Lower leg skin (tissue), 4 donors: ENCODE data around the gene TOR4A. TPM values are rescaled to one million over a fixed set of nuclear protein-coding genes. Genes with fewer than 3 reads are reported as not detected.

Experiments
- DNase-seq, 2 donors: peaks; one replicate each; pipeline ENCODE4 v3.0.0-alpha.2; 2019; ENCODE audit warnings: low spot score in 2 of 2
- H3K4me3 ChIP-seq: fragments of 200-600 bp; sonication (generic); 2 replicates; pipeline ENCODE4 v1.5.1; 2017; ENCODE audit warnings: mild to moderate bottlenecking, low read depth; ENCODE audit not compliant: poor library complexity, severe bottlenecking
- POLR2A ChIP-seq, 2 donors: fragments of 450-650 bp; IDR thresholded peaks; one replicate each; pipeline ENCODE4 v1.6.1; 2016 to 2017; ENCODE audit warnings: antibody characterized with exemption in 2 of 2, mild to moderate bottlenecking in 1 of 2, moderate library complexity in 1 of 2
- WGBS, 2 donors: methylation state at CpG; one replicate each; pipeline ENCODE4 v1.1.5; 2018; 5-methylcytosine and 5-hydroxymethylcytosine counted together
- intact Hi-C: fragments of 100-400 bp; cut with DNase I; formaldehyde crosslinking; loops from one replicate; pipeline ENCODE4 v1.15.0; 2023; ENCODE audit warnings: low total_unique reads
- total RNA-seq, 4 donors: library from RNA; depleted of rRNA; stranded (reverse); fragments of >200 nt; gene quantifications; one replicate each; pipeline ENCODE4 v1.1.0, GENCODE V29; 2016
- TF ChIP-seq, protein P1 (sequence below), 3 donors: fragments of 450-650 bp; IDR thresholded peaks; one replicate each; pipeline ENCODE4 v1.5.1; 2016; ENCODE audit warnings: antibody characterized with exemption in 3 of 3, mild to moderate bottlenecking in 3 of 3, moderate library complexity in 2 of 3

Gene TOR4A
- 1 to 10 TPM; 4.9 to 7.4 (median 5.6) TPM for total RNA-seq

GRCh38 chr9:137277329-137278041, at the start of gene TOR4A:
Gene TOR4A (plus strand): TSS chr9:137277726. CDS start chr9:137278690, 964 bp downstream.
- DNase-seq = peak in 1 of 2 donors; percentile 96
- peak within 1 kb of the TSS; percentile 18 for H3K4me3 ChIP-seq
- intact Hi-C loops = no loop called here
- no peak for TF ChIP-seq POLR2A (IDR thresholded peaks at IDR 0.05)
- TF ChIP-seq, protein P1, sequence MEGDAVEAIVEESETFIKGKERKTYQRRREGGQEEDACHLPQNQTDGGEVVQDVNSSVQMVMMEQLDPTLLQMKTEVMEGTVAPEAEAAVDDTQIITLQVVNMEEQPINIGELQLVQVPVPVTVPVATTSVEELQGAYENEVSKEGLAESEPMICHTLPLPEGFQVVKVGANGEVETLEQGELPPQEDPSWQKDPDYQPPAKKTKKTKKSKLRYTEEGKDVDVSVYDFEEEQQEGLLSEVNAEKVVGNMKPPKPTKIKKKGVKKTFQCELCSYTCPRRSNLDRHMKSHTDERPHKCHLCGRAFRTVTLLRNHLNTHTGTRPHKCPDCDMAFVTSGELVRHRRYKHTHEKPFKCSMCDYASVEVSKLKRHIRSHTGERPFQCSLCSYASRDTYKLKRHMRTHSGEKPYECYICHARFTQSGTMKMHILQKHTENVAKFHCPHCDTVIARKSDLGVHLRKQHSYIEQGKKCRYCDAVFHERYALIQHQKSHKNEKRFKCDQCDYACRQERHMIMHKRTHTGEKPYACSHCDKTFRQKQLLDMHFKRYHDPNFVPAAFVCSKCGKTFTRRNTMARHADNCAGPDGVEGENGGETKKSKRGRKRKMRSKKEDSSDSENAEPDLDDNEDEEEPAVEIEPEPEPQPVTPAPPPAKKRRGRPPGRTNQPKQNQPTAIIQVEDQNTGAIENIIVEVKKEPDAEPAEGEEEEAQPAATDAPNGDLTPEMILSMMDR (IDR thresholded peaks at IDR 0.05) = no peak
- 18 to 34% methylated on average over 7 to 23 of the region's 25 CpGs for WGBS, 2 donors

GRCh38 chr9:137227853-137228505, 49.5 kb upstream of the TOR4A start:
- DNase-seq = no peak
- 32 to 39% methylated on average over 15 to 17 of the region's 18 CpGs for WGBS, 2 donors
- intact Hi-C loops = loop anchor here (5.0 kb wide), 1 partner anchor 111 kb away; no protein-coding TSS in a partner anchor
- no peak overlapping the region for H3K4me3 ChIP-seq
- TF ChIP-seq POLR2A (IDR thresholded peaks at IDR 0.05) = no peak
- TF ChIP-seq, protein P1 (IDR thresholded peaks at IDR 0.05) = no peak

DNA sequence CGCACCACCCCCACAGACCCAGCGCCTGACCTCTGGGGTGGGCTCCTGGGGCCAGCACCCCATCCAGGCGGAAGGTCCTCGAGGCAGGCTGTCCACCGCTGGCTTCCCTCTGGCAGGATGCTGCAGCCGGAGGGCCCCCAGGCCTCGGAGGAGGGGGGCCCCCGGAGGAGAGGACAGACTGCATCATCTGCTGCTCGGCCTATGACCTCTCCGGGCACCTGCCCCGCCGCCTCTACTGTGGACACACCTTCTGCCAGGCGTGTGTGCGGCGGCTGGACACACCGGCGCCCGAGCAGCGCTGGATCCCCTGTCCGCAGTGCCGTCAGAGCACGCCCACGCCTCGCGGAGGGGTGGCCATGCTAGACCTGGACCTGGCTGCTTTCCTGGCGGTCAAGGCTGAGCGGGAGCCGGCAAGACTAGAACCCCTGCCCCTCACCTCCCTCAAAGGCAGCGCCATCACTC, 49.0 kb upstream of the TOR4A start:
- intact Hi-C loops = loop anchor here (5.0 kb wide), 1 partner anchor 111 kb away; no protein-coding TSS in a partner anchor
- H3K4me3 ChIP-seq = no peak overlapping the region
- DNase-seq = no peak
- 71 to 75% methylated on average over 21 to 25 of the region's 29 CpGs for WGBS, 2 donors
- TF ChIP-seq POLR2A (IDR thresholded peaks at IDR 0.05) = no peak
- TF ChIP-seq, protein P1 (IDR thresholded peaks at IDR 0.05) = no peak

DNA sequence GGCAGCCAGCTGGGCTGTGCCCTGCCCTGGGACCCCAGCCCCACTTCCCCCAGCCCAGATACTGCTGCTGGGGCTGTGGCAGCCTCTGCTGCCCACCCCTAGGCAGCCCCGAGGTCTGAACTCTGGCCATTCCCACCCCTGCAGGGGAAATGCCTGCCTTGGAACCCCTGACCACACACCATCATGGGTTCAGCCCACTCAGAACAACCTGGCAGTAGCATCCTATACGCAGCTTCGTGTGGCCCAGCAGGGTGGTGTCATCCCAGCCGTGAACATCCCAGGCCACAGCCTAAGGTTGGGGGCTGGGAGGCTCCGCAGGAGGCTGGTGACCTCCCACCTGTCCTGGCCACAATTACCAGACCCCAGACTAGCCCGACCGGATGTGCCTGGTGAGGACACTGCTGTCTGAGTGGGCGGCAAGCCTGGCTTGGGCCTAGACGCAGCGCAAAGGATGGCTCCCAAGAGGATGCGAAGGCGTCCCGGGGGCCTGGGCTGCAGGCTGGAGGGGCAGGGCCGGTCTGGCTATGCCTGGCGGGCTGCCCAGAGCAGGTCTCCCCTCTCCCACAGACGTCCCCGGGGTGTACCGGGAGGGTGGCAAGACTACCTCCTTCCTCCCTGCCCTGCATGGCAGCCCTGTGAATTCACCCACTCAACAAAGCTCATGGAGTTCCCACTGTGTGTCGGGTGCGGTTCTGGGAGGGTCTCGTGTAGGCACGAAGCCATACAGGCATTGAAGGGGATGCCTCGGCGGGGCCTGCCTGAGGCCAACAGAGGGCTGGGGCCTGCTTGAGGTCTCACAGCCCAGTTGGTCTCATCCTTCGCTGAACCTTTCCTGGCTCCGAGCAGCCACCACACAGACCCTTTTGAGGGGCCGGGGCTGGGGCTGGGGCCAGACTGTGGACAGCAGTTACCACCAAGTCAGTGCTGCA, 48.3 kb upstream of the TOR4A start:
- no peak for DNase-seq
- TF ChIP-seq POLR2A (IDR thresholded peaks at IDR 0.05) = no peak
- TF ChIP-seq, protein P1 (IDR thresholded peaks at IDR 0.05) = no peak
- no peak overlapping the region for H3K4me3 ChIP-seq
- intact Hi-C loops = loop anchor here (5.0 kb wide), 1 partner anchor 112 kb away; no protein-coding TSS in a partner anchor
- 61 to 62% methylated on average over 16 to 22 of the region's 27 CpGs for WGBS, 2 donors

- 42 to 60% methylated on average over 6 to 20 of the region's 31 CpGs for WGBS, 2 donors
- TF ChIP-seq POLR2A (IDR thresholded peaks at IDR 0.05) = no peak
- TF ChIP-seq, protein P1 (IDR thresholded peaks at IDR 0.05) = no peak
- intact Hi-C loops = loop anchor here (2.0 to 5.0 kb wide), 2 partner anchors 55 to 113 kb away; no protein-coding TSS in a partner anchor
- no peak for DNase-seq
- H3K4me3 ChIP-seq = no peak overlapping the region
Measured at GRCh38 chr9:137229903-137230704, 47.4 kb upstream of the TOR4A start.
